Fibroblast of mammary gland (primary cell): ENCODE measurements around the gene ITGB7.
A peak's percentile ranks its signal among the peaks of the same experiment; 100 is the strongest.

Experiments used
- DNase-seq: peaks from one replicate; pipeline ENCODE4 v3.0.0-alpha.2; 2010; ENCODE audit warnings: low read depth
- H3K4me3 ChIP-seq: 2 replicates; pipeline ENCODE4 v1.5.1; 2011; ENCODE audit warnings: low read depth, mild to moderate bottlenecking, low read length, moderate library complexity; ENCODE audit not compliant: control insufficient read depth
- TF ChIP-seq, protein P1 (sequence below): conservative IDR thresholded peaks from 2 replicates; pipeline ENCODE4 v1.5.1; 2011; ENCODE audit warnings: low read depth, low read length, inconsistent platforms; ENCODE audit not compliant: control insufficient read depth, insufficient read depth

ITGB7 gene

DNA sequence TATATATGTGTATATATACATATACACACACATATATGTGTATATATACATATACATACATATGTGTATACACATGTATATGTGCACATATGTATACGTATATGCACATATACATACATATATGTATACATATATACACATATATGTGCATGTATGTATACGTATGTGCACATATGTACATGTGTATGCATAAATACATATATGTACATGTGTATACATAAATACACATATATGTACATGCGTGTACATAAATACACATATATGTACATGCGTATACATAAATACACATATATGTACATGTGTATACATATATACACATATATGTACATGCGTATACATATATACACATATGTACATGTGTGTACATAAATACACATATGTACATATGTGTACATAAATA, 59.9 kb downstream of the ITGB7 start:
- no peak for DNase-seq
- H3K4me3 ChIP-seq = no peak overlapping the region
- TF ChIP-seq, protein P1, sequence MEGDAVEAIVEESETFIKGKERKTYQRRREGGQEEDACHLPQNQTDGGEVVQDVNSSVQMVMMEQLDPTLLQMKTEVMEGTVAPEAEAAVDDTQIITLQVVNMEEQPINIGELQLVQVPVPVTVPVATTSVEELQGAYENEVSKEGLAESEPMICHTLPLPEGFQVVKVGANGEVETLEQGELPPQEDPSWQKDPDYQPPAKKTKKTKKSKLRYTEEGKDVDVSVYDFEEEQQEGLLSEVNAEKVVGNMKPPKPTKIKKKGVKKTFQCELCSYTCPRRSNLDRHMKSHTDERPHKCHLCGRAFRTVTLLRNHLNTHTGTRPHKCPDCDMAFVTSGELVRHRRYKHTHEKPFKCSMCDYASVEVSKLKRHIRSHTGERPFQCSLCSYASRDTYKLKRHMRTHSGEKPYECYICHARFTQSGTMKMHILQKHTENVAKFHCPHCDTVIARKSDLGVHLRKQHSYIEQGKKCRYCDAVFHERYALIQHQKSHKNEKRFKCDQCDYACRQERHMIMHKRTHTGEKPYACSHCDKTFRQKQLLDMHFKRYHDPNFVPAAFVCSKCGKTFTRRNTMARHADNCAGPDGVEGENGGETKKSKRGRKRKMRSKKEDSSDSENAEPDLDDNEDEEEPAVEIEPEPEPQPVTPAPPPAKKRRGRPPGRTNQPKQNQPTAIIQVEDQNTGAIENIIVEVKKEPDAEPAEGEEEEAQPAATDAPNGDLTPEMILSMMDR = no peak

DNA sequence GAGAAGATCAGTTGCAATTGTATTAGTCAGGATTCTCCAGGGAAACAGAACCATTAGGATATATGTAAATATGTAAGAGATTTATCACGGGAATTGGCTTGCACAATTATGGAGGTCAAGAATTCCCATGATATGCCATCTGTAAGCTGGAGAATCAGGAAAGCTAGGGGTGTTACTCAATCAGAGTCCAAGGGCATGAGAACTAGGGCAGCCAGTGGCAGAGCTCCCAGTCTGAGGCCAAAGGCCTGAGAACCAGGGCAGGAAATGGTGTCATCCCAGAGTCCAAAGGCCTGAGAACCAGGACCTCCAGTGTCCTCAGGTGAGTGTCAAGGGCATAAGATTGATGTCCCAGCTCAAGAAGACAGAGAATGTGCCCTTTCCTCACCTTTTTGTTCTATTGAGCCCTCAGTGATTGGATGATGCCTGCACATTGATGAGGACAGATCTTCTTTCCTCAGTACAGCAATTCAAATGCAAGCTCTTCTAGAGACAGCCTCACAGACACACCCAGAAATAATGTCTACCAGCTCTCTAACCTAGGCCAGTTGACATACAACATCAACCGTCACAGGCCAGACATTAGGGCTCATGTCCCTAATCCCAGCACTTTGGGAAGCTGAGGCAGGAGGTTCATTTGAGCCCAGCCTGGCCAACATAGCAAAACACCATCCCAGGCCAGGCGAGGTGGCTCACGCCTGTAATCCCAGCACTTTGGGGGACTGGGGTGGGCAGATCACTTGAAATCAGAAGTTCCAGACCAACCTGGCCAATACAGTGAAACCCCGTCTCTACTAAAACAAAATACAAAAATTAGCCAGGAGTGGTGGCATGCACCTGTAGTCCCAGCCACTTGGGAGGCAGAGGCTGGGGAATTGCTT, 61.4 kb downstream of the ITGB7 start:
- TF ChIP-seq, protein P1 = no peak
- DNase-seq = peak; percentile 94
- no peak overlapping the region for H3K4me3 ChIP-seq

DNA sequence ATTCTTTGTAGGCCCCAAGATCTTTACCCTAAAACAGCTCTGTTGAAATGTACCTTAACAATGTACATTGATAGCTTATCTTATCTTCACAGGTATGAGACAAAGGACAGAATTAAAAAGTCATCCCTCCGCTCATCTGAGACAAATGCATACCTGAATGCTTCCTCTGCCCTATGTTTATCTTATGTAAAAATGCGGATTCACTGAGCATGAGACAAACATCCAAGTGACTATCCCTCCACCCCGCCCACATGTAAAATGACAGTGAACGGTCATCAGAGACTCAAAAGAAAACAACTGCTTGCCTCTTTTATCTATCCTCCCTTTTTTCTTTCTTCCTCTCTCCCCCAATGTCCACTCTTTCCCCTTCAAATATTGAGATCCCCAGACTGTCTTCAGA, 63.7 kb downstream of the ITGB7 start:
- DNase-seq = no peak

More for the DNA sequence above, 63.7 kb downstream of the ITGB7 start:
- TF ChIP-seq, protein P1 = no peak
- H3K4me3 ChIP-seq = no peak overlapping the region
